Heart right ventricle (tissue), 16 donors: Measurements from ENCODE around the gene COL1A2. TPM values are rescaled to one million over a fixed set of nuclear protein-coding genes. Genes with fewer than 3 reads are reported as not detected.
A peak's percentile ranks its signal among the peaks of the same experiment; 100 is the strongest.

Source experiments
- ATAC-seq, 8 donors: fragments of 200-7000 bp; cut with Tn5 transposase; one replicate each; pipeline ENCODE4 v1.9.1; 2020; ENCODE audit warnings: mild to moderate bottlenecking in 8 of 8, moderate library complexity in 8 of 8, moderate number of reproducible peaks in 1 of 8
- DNase-seq, 2 donors: peaks; one replicate each; pipeline ENCODE4 v3.0.0-alpha.2; 2020
- H3K27ac ChIP-seq, 10 donors: fragments of 200-600 bp; sonication (generic) in 2 of 10; one replicate each; pipeline versions ENCODE4 v1.5.0 to v1.8.0; 2020 to 2022; ENCODE audit warnings: mild to moderate bottlenecking in 3 of 10
- H3K27me3 ChIP-seq, 7 donors: fragments of 200-600 bp; one replicate each; pipeline ENCODE4 v1.8.0; 2021 to 2022; ENCODE audit warnings: mild to moderate bottlenecking in 2 of 7
- H3K36me3 ChIP-seq, 9 donors: fragments of 200-600 bp; sonication (generic) in 1 of 9; one replicate each; pipeline versions ENCODE4 v1.5.0 to v1.8.0; 2020 to 2022; ENCODE audit warnings: mild to moderate bottlenecking in 2 of 9
- H3K4me1 ChIP-seq, 9 donors: fragments of 200-600 bp; sonication (generic) in 1 of 9; one replicate each; pipeline versions ENCODE4 v1.5.0 to v1.8.0; 2020 to 2022; ENCODE audit warnings: mild to moderate bottlenecking in 4 of 9
- H3K4me3 ChIP-seq, 10 donors: fragments of 200-600 bp; sonication (generic) in 2 of 10; one replicate each; pipeline versions ENCODE4 v1.5.0 to v1.8.0; 2020 to 2022; ENCODE audit warnings: mild to moderate bottlenecking in 7 of 10, moderate library complexity in 2 of 10
- H3K9me3 ChIP-seq, 11 donors: fragments of 200-600 bp in 10 of 11; sonication (generic) in 2 of 11; one replicate each; pipeline versions ENCODE4 v1.5.0 to v1.8.0; 2013 to 2022; ENCODE audit warnings: mild to moderate bottlenecking in 2 of 11, control low read depth in 1 of 11, moderate library complexity in 1 of 11
- CTCF ChIP-seq, 9 donors: fragments of 200-600 bp; sonication (generic) in 2 of 9; IDR thresholded peaks; one replicate each; pipeline versions ENCODE4 v1.5.0 to v1.8.0; 2021 to 2022; ENCODE audit warnings: antibody characterized with exemption in 9 of 9, mild to moderate bottlenecking in 5 of 9, moderate library complexity in 1 of 9
- WGBS, 2 donors: extraction: QIAGEN DNeasy Blood & Tissue Kit; methylation state at CpG; one replicate each; pipeline ENCODE4 v1.1.7; 2013; ENCODE audit warnings: inconsistent platforms in 1 of 2; 5-methylcytosine and 5-hydroxymethylcytosine counted together
- intact Hi-C, 10 donors: fragments of 100-400 bp; cut with DNase I; formaldehyde crosslinking; loops; one replicate each; pipeline versions ENCODE4 v1.11.1 to v1.14.2; 2022
- polyA plus RNA-seq, 2 donors: library from polyadenylated mRNA; stranded (reverse); fragments of 200-250 nt; gene quantifications; one replicate each; pipeline ENCODE4 v1.2.3, GENCODE V29; 2013
- total RNA-seq, 10 donors: library from RNA; stranded (reverse); fragmentation: NEBNext Ultra II Directional in 3 of 10; extraction: Animal tissue kit (Norgen Biotek cat#: 25700) in 3 of 10; gene quantifications; one replicate each; pipeline versions ENCODE4 v1.2.1 to v1.2.4, GENCODE V29; 2021 to 2023
- donor health status: Arrhythmogenic right ventricular cardiomyopathy.
- donor health status: ischemic (EF 13 %, LVEDD 7.1; RV severe dilation, severe dysfunction).
- donor health status: healthy with polysubstance abuse.
- donor health status: DM: no; HTN: yes; CAD: no.
- donor health status: DM: no; HTN: no; CAD: no.
- donor health status: ischemic (EF 25% LVEDD 6.9; RV normal size, moderate dysfunction).
- donor health status: ischemic (EF 25% LVEDD 5.7; RV mildly dilated, moderate dysfunction).
- donor health status: healthy.
- donor health status: DM: yes; HTN: yes; CAD: no.
- donor health status: Ischemic cardiomyopathy.
- donor health status: ischemic (EF 35%, LVEDD 5.7; RV mildly dilated, moderate dysfunction).
- donor health status: nonischemic (EF 11% LVEDD 7.7; RV severe dilation, severe dysfunction).
- donor health status: DM: yes; HTN: yes; CAD: no.
- donor health status: PGD.
- donor health status: ischemic (EF 29% LVEDD 5.4; RV normal size, mild dysfunction).
- donor health status: nonischemic (EF 23%, LVEDD 6.1; RV moderate dilation, normal function).

COL1A2 gene
- total and polyA plus RNA-seq, 12 donors, result 45.2 to 428 (median 91.0) TPM

DNA sequence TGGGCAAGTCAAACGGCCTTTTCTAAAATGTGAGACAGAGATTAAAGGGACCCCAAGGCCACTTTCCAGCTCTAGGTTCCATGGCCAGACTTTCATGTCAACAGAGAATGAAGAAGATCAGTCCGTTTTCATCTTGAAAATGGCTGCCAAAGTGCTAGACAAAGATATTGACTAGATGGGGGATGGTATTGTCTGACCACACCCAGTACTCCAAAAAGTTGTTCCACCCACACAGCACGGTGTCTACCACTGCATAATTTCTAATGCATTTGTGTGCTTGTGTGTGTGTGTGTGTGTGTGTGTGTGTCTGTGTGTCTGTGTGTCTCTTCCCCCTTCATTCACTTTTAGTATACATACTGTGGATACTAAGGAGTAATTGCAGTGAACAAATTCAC is 1.3 kb downstream of the COL1A2 start:
- TF ChIP-seq CTCF (IDR thresholded peaks at IDR 0.05), result no peak
- H3K4me1 ChIP-seq, result peaks cover 0 to 47% (median 18%) of the 10 kb centered on the region in 9 donors
- intact Hi-C loops, result loop anchor here in 4 of 10 donors (5.0 to 10.0 kb wide), 2 partner anchors 99 to 101 kb away; no protein-coding TSS in a partner anchor

GRCh38 chr7:94396596-94396995 is 1.9 kb downstream of the COL1A2 start:
- TF ChIP-seq CTCF (IDR thresholded peaks at IDR 0.05), result no peak
- Histone ChIP-seq H3K36me3 (peaks cover 0 to 41% (median 0%) of the 10 kb centered on the region in 9 donors), H3K4me1 (peaks cover 0 to 47% (median 18%) of the 10 kb centered on the region in 9 donors), H3K4me3 (peak overlapping the region; percentile 19 to 71 (median 58)), H3K27ac (peak overlapping the region in 9 of 10 donors; percentile 7 to 91 (median 87)), H3K27me3 (peaks cover 0 to 22% (median 6%) of the 10 kb centered on the region in 7 donors), H3K9me3 (no peaks in the 10 kb centered on the region)
- ATAC-seq (no peak), DNase-seq (no peak)
- WGBS, 2 donors, result 55 to 57% methylated on average over 4 of the region's 4 CpGs
- intact Hi-C loops, result loop anchor here in 4 of 10 donors (5.0 to 10.0 kb wide), 2 partner anchors 99 to 102 kb away; no protein-coding TSS in a partner anchor

More for the DNA sequence above, 1.3 kb downstream of the COL1A2 start:
- ATAC-seq, result peak in 6 of 8 donors; percentile 30 to 39 (median 34)
- H3K27me3 ChIP-seq, result peaks cover 0 to 24% (median 6%) of the 10 kb centered on the region in 7 donors
- peak in 1 of 2 donors; percentile 5 for DNase-seq
- peaks cover 0 to 36% (median 0%) of the 10 kb centered on the region in 9 donors for H3K36me3 ChIP-seq
- peak overlapping the region; percentile 35 to 91 (median 86) for H3K27ac ChIP-seq
- peak overlapping the region; percentile 33 to 71 (median 58) for H3K4me3 ChIP-seq
- 43 to 47% methylated on average over 3 of the region's 3 CpGs for WGBS, 2 donors
- no peaks in the 10 kb centered on the region for H3K9me3 ChIP-seq

- Histone ChIP-seq H3K27me3 (peaks cover 0 to 22% (median 6%) of the 10 kb centered on the region in 7 donors), H3K27ac (peak overlapping the region in 1 of 10 donors; percentile 22), H3K9me3 (no peaks in the 10 kb centered on the region), H3K4me1 (peaks cover 0 to 39% (median 17%) of the 10 kb centered on the region in 9 donors), H3K4me3 (peak overlapping the region in 8 of 10 donors; percentile 4 to 71 (median 60)), H3K36me3 (peaks cover 0 to 53% (median 0%) of the 10 kb centered on the region in 9 donors)
- WGBS, 2 donors, result 69 to 72% methylated on average over 1 of the region's 1 CpG
- DNase-seq (no peak), ATAC-seq (no peak)
- intact Hi-C loops, result loop anchor here in 4 of 10 donors (5.0 to 10.0 kb wide), 2 partner anchors 100 to 103 kb away; no protein-coding TSS in a partner anchor
- TF ChIP-seq CTCF (IDR thresholded peaks at IDR 0.05), result no peak
These were observed 3.0 kb downstream of the COL1A2 start for GRCh38 chr7:94397722-94398121.

GRCh38 chr7:94398841-94399240 is 4.1 kb downstream of the COL1A2 start:
- Histone ChIP-seq H3K4me1 (peaks cover 0 to 32% (median 12%) of the 10 kb centered on the region in 9 donors), H3K36me3 (peaks cover 0 to 61% (median 0%) of the 10 kb centered on the region in 9 donors), H3K9me3 (no peaks in the 10 kb centered on the region), H3K27me3 (peaks cover 0 to 21% (median 5%) of the 10 kb centered on the region in 7 donors), H3K4me3 (peak overlapping the region in 6 of 10 donors; percentile 21 to 69 (median 60)), H3K27ac (peak overlapping the region in 1 of 10 donors; percentile 22)
- intact Hi-C loops, result loop anchor here in 4 of 10 donors (5.0 to 10.0 kb wide), 2 partner anchors 102 to 104 kb away; no protein-coding TSS in a partner anchor
- WGBS, 2 donors, result 61 to 62% methylated on average over 6 of the region's 6 CpGs
- DNase-seq, result no peak
- TF ChIP-seq CTCF (IDR thresholded peaks at IDR 0.05), result no peak
- ATAC-seq, result no peak
